ENCODE results near the gene OSBPL7. TPM values are rescaled to one million over a fixed set of nuclear protein-coding genes. Genes with fewer than 3 reads are reported as not detected.

The OSBPL7 gene
- total and polyA plus RNA-seq, 2 of the 4 experiments (the other 2 are of a cell fraction) = 5.2 to 14.5 TPM

GRCh38 chr17:47792979-47793378, 28.6 kb downstream of the OSBPL7 start:
- intact Hi-C loops (cut with micrococcal nuclease) = no loop called here
- no peak overlapping the region for H3K4ac ChIP-seq (ENCODE audit: low read depth, low read length)
- H2AK9ac ChIP-seq (replicated peaks; ENCODE audit: low read depth, low read length, poor library complexity) = no peak overlapping the region
- DNase-seq (no peak), ATAC-seq (ENCODE audit: low read depth) (no peak)
- no peak overlapping the region for H4K91ac ChIP-seq (ENCODE audit: insufficient read depth, low read depth, low read length)
- no peak overlapping the region for H3K14ac ChIP-seq (replicated peaks; ENCODE audit: low read depth, low read length)
- peaks cover 52% of the 10 kb centered on the region for H3K27me3 ChIP-seq (ENCODE audit: control insufficient read depth, insufficient read depth, low read length)
- no CpG with 5 or more reads among the region's 6 CpGs for WGBS, 2 experiments (ENCODE audit: extremely low coverage in 2 of 2, insufficient read length in 1 of 2)
- dilution Hi-C loops (cut with HindIII; ENCODE audit: low sequenced_read_pairs, unreplicated experiment) = no loop called here
- no peak overlapping the region for H4K8ac ChIP-seq (ENCODE audit: low read depth in 2 of 2, low read length in 2 of 2)
- no peak for TF ChIP-seq NFE2L2 (IDR thresholded peaks at IDR 0.05; ENCODE audit: low read depth, low read length)
- ChIA-PET CTCF (no interaction called here), POLR2A (ENCODE audit: unreplicated experiment) (no interaction called here)
- H4K20me1 ChIP-seq (ENCODE audit: insufficient read depth, low read length) = no peaks in the 10 kb centered on the region
- H3K4me3 ChIP-seq (ENCODE audit: insufficient read depth, low read depth, low read length) = no peak overlapping the region
- H3K18ac ChIP-seq (ENCODE audit: low read depth, low read length) = no peak overlapping the region
- H3K27ac ChIP-seq (ENCODE audit: insufficient read depth, low read length) = no peak overlapping the region
- H3K9me1 ChIP-seq (ENCODE audit: insufficient read depth, low read length) = no peaks in the 10 kb centered on the region
- H2BK120ac ChIP-seq (ENCODE audit: low read depth, low read length) = no peak overlapping the region
- H3K79me1 ChIP-seq (ENCODE audit: low read depth in 1 of 2, low read length in 2 of 2) = no peaks in the 10 kb centered on the region
- no peak overlapping the region for H2AK5ac ChIP-seq (ENCODE audit: low read depth, low read length)
- no peak overlapping the region for H3K23ac ChIP-seq (ENCODE audit: low read depth, low read length)
- in situ Hi-C loops (cut with MboI; ENCODE audit: low sequenced_read_pairs) = no loop called here
- H3K56ac ChIP-seq (ENCODE audit: extremely low read depth, insufficient read depth, low read length) = no peak overlapping the region
- H2BK20ac ChIP-seq (ENCODE audit: low read depth, low read length) = no peak overlapping the region
- H3K4me2 ChIP-seq (ENCODE audit: low read depth, low read length) = no peak overlapping the region
- H3K9ac ChIP-seq (ENCODE audit: low read depth, low read length) = no peak overlapping the region
- H3K4me1 ChIP-seq (ENCODE audit: control insufficient read depth, insufficient read depth, low read length) = no peaks in the 10 kb centered on the region
- H4K5ac ChIP-seq (ENCODE audit: low read depth, low read length) = no peak overlapping the region
- H2BK15ac ChIP-seq (ENCODE audit: low read depth, low read length) = no peak overlapping the region
- no peak overlapping the region for H2AFZ ChIP-seq (replicated peaks; ENCODE audit: low read length, poor library complexity)
- H3K9me3 ChIP-seq (ENCODE audit: control insufficient read depth, insufficient read depth, low read length) = no peaks in the 10 kb centered on the region
- H2BK5ac ChIP-seq (ENCODE audit: low read depth, low read length, poor library complexity, severe bottlenecking) = no peak overlapping the region
- no peaks in the 10 kb centered on the region for H3K36me3 ChIP-seq (ENCODE audit: control insufficient read depth, insufficient read depth, low read length)
- no TSS peak for BruUV-seq (replicated peaks)

Data from IMR-90 (cell line).